ENCODE results near the gene C7orf57. TPM values are rescaled to one million over a fixed set of nuclear protein-coding genes. Genes with fewer than 3 reads are reported as not detected.

Gene C7orf57
- total RNA-seq, 2 experiments from 2014 or later = 0.71 to 0.90 TPM

DNA sequence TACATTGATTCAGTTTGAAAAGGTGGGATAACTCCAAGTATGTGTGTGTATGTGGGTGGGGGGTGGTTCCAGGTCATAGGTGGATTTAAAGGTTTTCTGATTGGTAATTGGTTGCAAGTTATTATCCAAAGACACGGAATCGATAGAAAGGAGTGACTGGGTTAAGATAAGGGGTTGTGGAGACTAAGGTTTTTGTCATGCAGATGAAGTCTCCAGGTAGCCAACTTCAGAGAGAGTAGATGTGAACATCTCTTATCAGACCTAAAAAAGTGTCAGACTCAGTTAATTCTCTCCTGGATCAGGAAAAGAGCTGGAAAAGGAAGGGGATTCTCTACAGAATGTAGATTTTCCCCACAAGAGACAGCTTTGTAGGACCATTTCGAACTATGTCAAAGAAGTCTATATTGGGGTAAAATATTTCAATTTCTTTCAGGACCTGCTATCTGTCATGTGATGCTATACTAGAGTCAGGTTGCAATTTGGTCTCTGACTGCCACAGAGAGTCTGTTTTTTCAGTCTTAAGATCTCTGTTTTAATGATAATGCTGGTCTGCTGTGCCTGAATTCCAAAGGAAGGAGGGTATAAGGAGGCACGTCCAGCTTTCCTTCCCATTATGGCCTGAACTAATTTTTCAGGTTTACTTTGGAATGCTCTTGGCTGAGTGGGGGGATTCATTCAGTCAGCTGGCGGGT, 3.6 kb downstream of the C7orf57 start:
- intact Hi-C loops (cut with micrococcal nuclease) = no loop called here
- CTCF ChIA-PET = no interaction called here
- Mint-ChIP-seq H3K36me3 (no peaks in the 10 kb centered on the region), H3K4me1 (ENCODE audit: low read depth) (peaks cover 34% of the 10 kb centered on the region), H3K27ac (no peak overlapping the region), H3K9me3 (no peaks in the 10 kb centered on the region), H3K27me3 (peaks cover 12% of the 10 kb centered on the region), H3K4me3 (no peak overlapping the region)
- POLR2A ChIA-PET = interaction anchor here (1.0 kb wide), 1 partner anchor 50 kb away, joined by 4 read pairs; the partner anchor contains the start of gene UPP1
- DNase-seq = no peak

DNA sequence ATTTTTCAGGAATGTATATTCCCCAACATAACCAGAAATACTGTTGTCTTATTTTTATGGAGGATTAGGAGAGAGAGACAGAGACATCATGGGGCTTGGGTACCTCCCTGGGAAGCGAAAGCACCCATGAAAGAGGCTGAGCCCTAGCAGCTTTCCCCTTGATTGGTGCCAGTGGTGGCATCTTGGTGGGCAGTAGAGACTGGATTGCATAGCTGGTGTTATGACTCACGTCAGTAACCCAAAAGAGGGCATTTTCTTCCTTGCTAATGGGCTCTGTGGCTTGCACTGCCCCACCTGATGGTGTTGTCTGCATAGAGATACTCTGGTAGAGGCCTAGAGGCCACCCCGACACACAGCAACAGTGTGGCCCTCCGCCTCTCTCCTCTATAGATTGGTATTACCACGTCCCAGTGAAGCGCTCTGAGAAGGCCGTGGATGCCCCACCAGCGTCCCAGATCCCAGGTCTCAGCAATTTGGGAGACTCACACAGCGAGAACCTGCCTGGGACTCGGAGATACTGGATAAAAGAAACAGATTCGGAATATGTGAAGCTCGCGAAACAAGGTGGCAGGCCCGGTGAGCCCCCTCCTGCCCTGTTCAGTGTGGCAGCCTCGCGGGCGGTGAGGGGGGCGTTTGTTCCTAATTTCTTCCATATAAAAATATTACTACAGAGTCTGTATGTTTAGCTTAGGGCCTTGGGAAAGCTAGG, 5.8 kb downstream of the C7orf57 start:
- peaks cover 40% of the 10 kb centered on the region for H3K4me1 Mint-ChIP-seq (ENCODE audit: low read depth)
- no peak for DNase-seq
- peaks cover 8% of the 10 kb centered on the region for H3K27me3 Mint-ChIP-seq
- ChIA-PET POLR2A (interaction anchor here (0.8 to 1.4 kb wide), 3 partner anchors 41 to 47 kb away, joined by 3 to 4 read pairs (median 3); no protein-coding TSS in a partner anchor), CTCF (interaction anchor here (0.6 to 1.4 kb wide), 3 partner anchors 44 to 69 kb away, joined by 3 to 4 read pairs (median 3); no protein-coding TSS in a partner anchor)
- intact Hi-C loops (cut with micrococcal nuclease) = loop anchor here (1.0 kb wide), 2 partner anchors 44 to 56 kb away; no protein-coding TSS in a partner anchor
- H3K9me3 Mint-ChIP-seq = no peaks in the 10 kb centered on the region
- no peak overlapping the region for H3K4me3 Mint-ChIP-seq
- peak overlapping the region; percentile 73 for H3K27ac Mint-ChIP-seq
- H3K36me3 Mint-ChIP-seq = no peaks in the 10 kb centered on the region

DNA sequence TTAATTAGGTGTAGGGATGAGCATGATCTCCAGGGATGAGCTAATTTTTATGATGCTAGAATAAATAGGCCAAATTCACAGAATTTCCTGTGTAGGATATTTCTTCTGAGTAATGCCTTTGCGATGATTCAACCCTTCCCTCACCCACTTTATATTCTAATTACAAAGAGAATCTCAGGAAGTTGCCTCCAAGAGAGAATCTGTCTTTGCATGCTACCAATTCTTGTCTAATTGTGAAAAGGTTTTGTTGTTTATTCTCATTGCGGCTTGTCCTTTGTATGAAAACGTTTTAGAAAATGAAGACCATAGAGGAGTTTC, 6.3 kb downstream of the C7orf57 start:
- intact Hi-C loops (cut with micrococcal nuclease) = loop anchor here (1.0 kb wide), 2 partner anchors 44 to 56 kb away; no protein-coding TSS in a partner anchor
- no peak for DNase-seq
- Mint-ChIP-seq H3K4me3 (no peak overlapping the region), H3K27ac (peak overlapping the region; percentile 73), H3K36me3 (no peaks in the 10 kb centered on the region), H3K9me3 (no peaks in the 10 kb centered on the region), H3K4me1 (ENCODE audit: low read depth) (peaks cover 42% of the 10 kb centered on the region), H3K27me3 (peaks cover 3% of the 10 kb centered on the region)
- ChIA-PET POLR2A (interaction anchor here (0.8 to 1.4 kb wide), 3 partner anchors 41 to 47 kb away, joined by 3 to 4 read pairs (median 3); no protein-coding TSS in a partner anchor), CTCF (interaction anchor here (0.6 to 1.4 kb wide), 3 partner anchors 43 to 69 kb away, joined by 3 to 4 read pairs (median 3); no protein-coding TSS in a partner anchor)

DNA sequence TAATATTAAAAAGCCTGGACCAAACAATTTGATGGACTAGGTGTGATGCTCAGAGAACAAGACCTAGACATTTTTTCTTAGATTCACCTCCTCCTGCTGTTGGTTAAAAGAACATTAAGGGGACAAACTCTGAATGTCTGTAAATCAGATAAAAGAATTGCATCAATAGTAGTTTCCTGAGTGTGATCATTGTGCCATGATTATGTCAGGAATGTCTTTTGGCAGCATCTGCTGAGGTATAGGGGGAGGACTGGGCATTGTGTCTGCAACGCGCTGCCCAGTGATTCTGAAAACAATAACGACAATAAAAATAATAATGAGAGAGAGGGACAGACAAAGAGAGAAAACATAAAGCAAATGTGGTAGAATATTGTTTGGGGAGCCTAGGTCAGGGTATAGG, 6.9 kb downstream of the C7orf57 start:
- Mint-ChIP-seq H3K27ac (peak overlapping the region; percentile 73), H3K9me3 (no peaks in the 10 kb centered on the region), H3K36me3 (no peaks in the 10 kb centered on the region), H3K27me3 (no peaks in the 10 kb centered on the region), H3K4me3 (no peak overlapping the region), H3K4me1 (ENCODE audit: low read depth) (peaks cover 42% of the 10 kb centered on the region)
- ChIA-PET CTCF (interaction anchor here (1.4 kb wide), 1 partner anchor 53 kb away, joined by 4 read pairs; no protein-coding TSS in a partner anchor), POLR2A (interaction anchor here (0.8 to 1.1 kb wide), 2 partner anchors 43 to 46 kb away, joined by 3 to 4 read pairs; no protein-coding TSS in a partner anchor)
- no peak for DNase-seq
- intact Hi-C loops (cut with micrococcal nuclease) = no loop called here

DNA sequence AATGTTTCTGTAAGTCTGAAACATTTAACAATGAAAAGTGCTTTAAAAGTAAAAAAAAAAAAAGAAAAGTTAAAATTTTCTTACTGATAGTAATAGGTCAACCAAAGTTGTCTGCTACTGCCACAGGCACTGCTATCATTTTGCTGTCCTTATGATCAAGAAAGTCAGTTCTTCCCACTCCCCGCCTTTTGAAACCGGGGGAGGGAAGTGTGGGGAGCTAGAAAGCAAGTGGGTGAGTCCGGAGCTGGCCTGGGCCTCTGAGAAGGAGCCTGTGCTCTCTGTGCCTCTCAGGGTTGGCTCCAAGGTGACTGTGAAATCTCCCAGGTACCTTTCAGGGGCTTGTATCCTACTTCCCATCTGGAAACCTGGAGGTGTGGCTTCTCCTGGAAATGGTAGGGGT, 7.3 kb downstream of the C7orf57 start:
- Mint-ChIP-seq H3K4me3 (no peak overlapping the region), H3K27ac (no peak overlapping the region), H3K36me3 (no peaks in the 10 kb centered on the region), H3K27me3 (no peaks in the 10 kb centered on the region), H3K4me1 (ENCODE audit: low read depth) (peaks cover 42% of the 10 kb centered on the region), H3K9me3 (no peaks in the 10 kb centered on the region)
- POLR2A ChIA-PET = interaction anchor here (0.8 to 1.1 kb wide), 2 partner anchors 42 to 46 kb away, joined by 3 to 4 read pairs; no protein-coding TSS in a partner anchor
- peak; percentile 24 for DNase-seq
- intact Hi-C loops (cut with micrococcal nuclease) = no loop called here
- CTCF ChIA-PET = interaction anchor here (1.0 kb wide), 1 partner anchor 51 kb away, joined by 3 read pairs; no protein-coding TSS in a partner anchor

DNA sequence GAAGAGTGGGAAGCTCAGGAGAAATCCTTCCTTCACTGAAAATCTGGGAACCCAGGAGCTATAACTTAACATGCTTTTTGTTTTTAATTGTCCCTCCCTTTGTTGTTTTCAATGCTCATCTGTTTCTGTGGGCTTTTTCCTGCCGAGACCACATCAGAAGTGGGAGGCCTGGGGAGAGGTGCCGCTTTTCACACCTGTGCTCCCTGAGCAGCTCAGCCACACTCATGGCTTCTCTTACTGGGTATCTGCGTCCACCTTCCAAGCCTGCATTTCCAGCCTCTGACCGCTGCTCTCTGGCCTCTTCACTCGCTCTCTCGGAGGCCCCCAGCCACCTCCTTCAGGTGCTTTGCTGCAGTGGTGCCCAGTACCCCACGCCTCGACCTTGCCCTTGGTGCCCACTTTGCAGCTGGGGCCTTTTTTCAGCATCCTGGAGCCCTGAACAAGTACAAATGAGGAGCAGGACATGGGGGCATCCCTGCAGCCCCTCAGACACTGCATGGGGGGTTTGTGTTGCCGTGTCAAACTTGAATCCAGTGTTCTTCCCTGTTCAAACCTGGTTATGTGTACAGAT, 9.9 kb downstream of the C7orf57 start:
- H3K9me3 Mint-ChIP-seq = no peaks in the 10 kb centered on the region
- H3K27me3 Mint-ChIP-seq = no peaks in the 10 kb centered on the region
- DNase-seq = no peak
- intact Hi-C loops (cut with micrococcal nuclease) = no loop called here
- no peaks in the 10 kb centered on the region for H3K36me3 Mint-ChIP-seq
- POLR2A ChIA-PET = no interaction called here
- peaks cover 42% of the 10 kb centered on the region for H3K4me1 Mint-ChIP-seq (ENCODE audit: low read depth)
- CTCF ChIA-PET = interaction anchor here (1.9 kb wide), 1 partner anchor 53 kb away, joined by 5 read pairs; no protein-coding TSS in a partner anchor
- no peak overlapping the region for H3K27ac Mint-ChIP-seq
- no peak overlapping the region for H3K4me3 Mint-ChIP-seq

DNA sequence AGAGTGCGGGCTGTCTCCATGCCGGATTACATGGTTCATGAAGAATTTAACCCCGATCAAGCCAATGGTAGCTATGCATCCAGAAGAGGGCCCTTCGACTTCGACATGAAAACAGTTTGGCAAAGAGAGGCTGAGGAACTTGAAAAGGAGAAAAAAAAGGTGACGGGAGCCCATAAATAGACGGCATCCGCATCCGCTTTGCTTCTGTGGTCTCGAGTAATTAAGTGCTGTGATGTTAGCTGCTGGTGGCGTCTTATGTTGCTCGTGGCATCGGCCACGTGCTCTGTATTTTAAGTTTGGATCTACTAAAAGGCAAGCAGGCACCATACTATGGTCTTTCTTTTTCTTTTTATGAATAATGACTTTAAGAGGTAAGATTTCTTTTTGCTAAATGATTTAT, 11.1 kb downstream of the C7orf57 start:
- H3K36me3 Mint-ChIP-seq = no peaks in the 10 kb centered on the region
- peaks cover 33% of the 10 kb centered on the region for H3K4me1 Mint-ChIP-seq (ENCODE audit: low read depth)
- intact Hi-C loops (cut with micrococcal nuclease) = no loop called here
- no peak overlapping the region for H3K27ac Mint-ChIP-seq
- peak; percentile 35 for DNase-seq
- no peaks in the 10 kb centered on the region for H3K27me3 Mint-ChIP-seq
- H3K4me3 Mint-ChIP-seq = no peak overlapping the region
- CTCF ChIA-PET = no interaction called here
- POLR2A ChIA-PET = no interaction called here
- H3K9me3 Mint-ChIP-seq = no peaks in the 10 kb centered on the region

DNA sequence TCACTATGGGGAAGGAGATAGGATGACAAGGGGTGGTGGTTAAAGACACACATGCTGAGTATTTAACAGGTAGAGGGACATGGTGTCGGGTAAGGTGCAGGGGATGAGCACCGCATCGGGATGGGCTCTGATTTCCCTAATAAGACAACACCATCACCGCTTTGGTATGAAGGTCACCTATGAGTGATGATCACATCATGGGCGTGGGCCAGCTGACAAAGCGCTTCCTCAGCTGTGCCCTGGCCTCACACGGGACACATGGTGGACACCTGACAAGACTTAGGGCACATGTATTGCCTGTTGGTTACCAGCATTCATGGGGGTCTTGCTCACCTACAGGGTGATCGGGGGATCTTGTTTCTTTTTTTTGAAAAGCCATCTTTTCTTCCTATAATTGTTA, 12.8 kb downstream of the C7orf57 start:
- H3K36me3 Mint-ChIP-seq = no peaks in the 10 kb centered on the region
- no peak for DNase-seq
- ChIA-PET POLR2A (no interaction called here), CTCF (interaction anchor here (0.9 kb wide), 1 partner anchor 62 kb away, joined by 3 read pairs; no protein-coding TSS in a partner anchor)
- no peaks in the 10 kb centered on the region for H3K27me3 Mint-ChIP-seq
- no peak overlapping the region for H3K27ac Mint-ChIP-seq
- H3K4me3 Mint-ChIP-seq = no peak overlapping the region
- no peaks in the 10 kb centered on the region for H3K9me3 Mint-ChIP-seq
- intact Hi-C loops (cut with micrococcal nuclease) = no loop called here
- H3K4me1 Mint-ChIP-seq (ENCODE audit: low read depth) = peaks cover 26% of the 10 kb centered on the region

DNA sequence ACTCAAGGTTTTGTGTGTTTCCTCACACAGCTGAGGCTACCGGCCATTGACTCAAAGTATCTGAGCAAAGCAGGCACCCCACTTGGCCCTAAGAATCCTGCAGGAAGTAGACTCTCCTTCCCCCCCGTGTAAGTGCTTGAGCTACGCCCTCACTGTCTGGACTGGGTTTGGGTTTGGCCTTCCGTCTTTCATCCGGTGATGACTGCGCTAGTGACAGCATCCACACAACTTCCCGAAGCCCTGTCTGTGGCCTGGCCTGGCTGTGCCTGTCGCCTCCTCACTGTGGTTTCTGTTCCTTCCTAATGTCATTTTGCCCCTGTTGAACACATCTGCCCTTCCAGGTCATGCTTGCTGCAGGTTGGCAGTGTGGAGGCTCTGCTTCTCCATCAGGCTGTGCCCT, 14.5 kb downstream of the C7orf57 start:
- Mint-ChIP-seq H3K27me3 (no peaks in the 10 kb centered on the region), H3K36me3 (no peaks in the 10 kb centered on the region), H3K27ac (no peak overlapping the region), H3K4me3 (no peak overlapping the region), H3K9me3 (no peaks in the 10 kb centered on the region), H3K4me1 (ENCODE audit: low read depth) (peaks cover 24% of the 10 kb centered on the region)
- POLR2A ChIA-PET = interaction anchor here (1.0 kb wide), 1 partner anchor 37 kb away, joined by 3 read pairs; no protein-coding TSS in a partner anchor
- intact Hi-C loops (cut with micrococcal nuclease) = no loop called here
- CTCF ChIA-PET = no interaction called here
- no peak for DNase-seq

DNA sequence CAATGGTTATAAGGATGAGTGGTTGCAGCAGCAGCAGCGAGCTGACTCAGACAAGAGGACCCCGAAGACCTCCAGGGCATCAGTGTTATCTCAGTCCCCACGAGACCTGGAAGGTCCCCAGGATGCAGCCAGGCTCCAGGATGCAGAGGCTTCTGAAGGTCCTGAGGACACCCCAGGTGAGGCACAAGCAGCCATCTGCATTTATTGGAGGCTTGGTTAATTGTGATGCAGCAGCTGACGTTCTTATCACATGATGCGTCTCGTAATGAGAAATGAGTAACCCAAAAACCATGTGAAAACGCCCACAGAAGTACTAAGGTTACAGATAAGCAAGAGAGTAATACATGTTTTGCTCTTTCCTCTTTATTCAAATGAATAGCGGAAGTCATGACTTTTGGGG, 17.4 kb downstream of the C7orf57 start:
- H3K9me3 Mint-ChIP-seq = peaks cover 9% of the 10 kb centered on the region
- POLR2A ChIA-PET = interaction anchor here (1.5 kb wide), 1 partner anchor 35 kb away, joined by 3 read pairs; no protein-coding TSS in a partner anchor
- DNase-seq = peak; percentile 39
- H3K4me1 Mint-ChIP-seq (ENCODE audit: low read depth) = peaks cover 11% of the 10 kb centered on the region
- CTCF ChIA-PET = interaction anchor here (1.1 to 1.8 kb wide), 3 partner anchors 36 to 61 kb away, joined by 3 to 7 read pairs (median 5); partner anchors contain the start of gene UPP1
- H3K27me3 Mint-ChIP-seq = no peaks in the 10 kb centered on the region
- H3K4me3 Mint-ChIP-seq = no peak overlapping the region
- no peak overlapping the region for H3K27ac Mint-ChIP-seq
- H3K36me3 Mint-ChIP-seq = peaks cover 4% of the 10 kb centered on the region
- intact Hi-C loops (cut with micrococcal nuclease) = loop anchor here (1.0 kb wide), 1 partner anchor 33 kb away; no protein-coding TSS in a partner anchor

DNA sequence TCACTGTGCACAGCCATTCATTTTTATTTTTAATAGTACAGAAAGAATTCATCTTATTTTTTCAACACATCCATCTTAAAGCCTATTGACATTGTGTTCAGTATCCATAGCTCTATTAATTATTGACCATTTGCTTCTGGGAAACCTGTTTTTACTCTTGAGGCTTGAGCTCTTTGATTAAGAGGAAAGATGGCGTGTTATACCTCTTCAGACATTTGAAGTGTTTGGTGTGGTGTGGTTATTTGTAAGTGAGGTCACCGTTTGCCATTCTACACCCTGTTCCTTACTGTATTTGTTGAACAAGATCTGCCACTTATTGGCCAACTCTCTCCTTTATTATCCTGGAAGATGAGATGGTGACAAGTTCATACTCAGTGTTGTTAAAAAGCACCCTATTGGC, 18.4 kb downstream of the C7orf57 start:
- H3K27me3 Mint-ChIP-seq = no peaks in the 10 kb centered on the region
- peaks cover 4% of the 10 kb centered on the region for H3K36me3 Mint-ChIP-seq
- no peak for DNase-seq
- intact Hi-C loops (cut with micrococcal nuclease) = loop anchor here (1.0 kb wide), 1 partner anchor 32 kb away; no protein-coding TSS in a partner anchor
- peaks cover 11% of the 10 kb centered on the region for H3K4me1 Mint-ChIP-seq (ENCODE audit: low read depth)
- H3K9me3 Mint-ChIP-seq = peaks cover 9% of the 10 kb centered on the region
- CTCF ChIA-PET = interaction anchor here (1.5 to 1.8 kb wide), 2 partner anchors 57 to 62 kb away, joined by 5 to 7 read pairs; no protein-coding TSS in a partner anchor
- POLR2A ChIA-PET = interaction anchor here (1.5 kb wide), 1 partner anchor 34 kb away, joined by 3 read pairs; no protein-coding TSS in a partner anchor
- no peak overlapping the region for H3K4me3 Mint-ChIP-seq
- no peak overlapping the region for H3K27ac Mint-ChIP-seq
